Fibroblast of lung (primary cell): ENCODE results near the gene LPIN2. TPM values are rescaled to one million over a fixed set of nuclear protein-coding genes. Genes with fewer than 3 reads are reported as not detected.

ENCODE experiments used
- DNase-seq, 2 donors: peaks; one replicate each; pipeline versions ENCODE4 v3.0.0 to v3.0.0-alpha.2; 2010; ENCODE audit warnings: low read depth in 2 of 2
- H2AFZ ChIP-seq: 2 replicates; pipeline ENCODE4 v1.5.1; 2012; ENCODE audit warnings: low read length, control low read depth, inconsistent platforms
- H3K27ac ChIP-seq: 2 replicates; pipeline ENCODE4 v1.5.1; 2011; ENCODE audit warnings: low read length, control low read depth; ENCODE audit not compliant: insufficient read depth
- H3K27me3 ChIP-seq: 2 replicates; pipeline ENCODE4 v1.5.1; 2011; ENCODE audit warnings: mild to moderate bottlenecking, low read length; ENCODE audit not compliant: control insufficient read depth, insufficient read depth
- H3K36me3 ChIP-seq: 2 replicates; pipeline ENCODE4 v1.5.1; 2011; ENCODE audit warnings: low read length; ENCODE audit not compliant: control insufficient read depth, insufficient read depth
- H3K4me1 ChIP-seq: 2 replicates; pipeline ENCODE4 v1.5.1; 2011; ENCODE audit warnings: low read length; ENCODE audit not compliant: control insufficient read depth, insufficient read depth; ENCODE audit errors: extremely low read depth
- H3K4me2 ChIP-seq: 2 replicates; pipeline ENCODE4 v1.5.1; 2011; ENCODE audit warnings: low read length, control low read depth; ENCODE audit not compliant: insufficient read depth; ENCODE audit errors: extremely low read depth
- H3K4me3 ChIP-seq, 4 experiments: fragments of 200-600 bp in 1 of 4; sonication (generic) in 1 of 4; replicated peaks in 1 of 4; 2 replicates each; pipeline ENCODE4 v1.5.1; 2011 to 2016; ENCODE audit warnings: low read length in 4 of 4, low read depth in 3 of 4, mild to moderate bottlenecking in 3 of 4, control low read depth in 2 of 4, inconsistent platforms in 1 of 4, mixed read lengths in 1 of 4; ENCODE audit not compliant: insufficient read depth in 1 of 4; ENCODE audit errors: control extremely low read depth in 1 of 4
- H3K79me2 ChIP-seq: 2 replicates; pipeline ENCODE4 v1.5.1; 2012; ENCODE audit warnings: mild to moderate bottlenecking, low read length, inconsistent platforms; ENCODE audit not compliant: control insufficient read depth, insufficient read depth
- H3K9ac ChIP-seq: 2 replicates; pipeline ENCODE4 v1.5.1; 2011; ENCODE audit warnings: mild to moderate bottlenecking, low read length, control low read depth; ENCODE audit not compliant: insufficient read depth
- H3K9me3 ChIP-seq: 2 replicates; pipeline ENCODE4 v1.5.1; 2012; ENCODE audit warnings: low read depth, low read length; ENCODE audit not compliant: control insufficient read depth, insufficient read depth
- H4K20me1 ChIP-seq: 2 replicates; pipeline ENCODE4 v1.5.1; 2011; ENCODE audit warnings: low read length; ENCODE audit not compliant: control insufficient read depth, insufficient read depth; ENCODE audit errors: extremely low read depth
- EZH2 ChIP-seq: IDR thresholded peaks from 2 replicates; pipeline ENCODE4 v1.5.1; 2012; ENCODE audit warnings: low read length, control low read depth, mild to moderate bottlenecking; ENCODE audit errors: missing control alignments
- polyA plus RNA-seq, 2 donors: library from polyadenylated mRNA; depleted of rRNA in 1 of 2; stranded (reverse) in 1 of 2; unstranded in 1 of 2; fragments of >200 nt; gene quantifications; 2 replicates each; pipeline ENCODE4 v1.2.1, GENCODE V29; 2011 to 2012; ENCODE audit warnings: missing spikeins in 1 of 2
- total RNA-seq: library from RNA; depleted of rRNA; stranded (reverse); fragments of >200 nt; gene quantifications from 2 replicates; pipeline ENCODE4 v1.2.1, GENCODE V29; 2014
- TF ChIP-seq, protein P1 (sequence below), 2 donors: IDR thresholded peaks in 1 of 2; conservative IDR thresholded peaks in 1 of 2; 1 replicate in 1 of 2; 2 replicates in 1 of 2; pipeline ENCODE4 v1.5.1; 2011 to 2012; ENCODE audit warnings: low read length in 2 of 2, control low read depth in 1 of 2, inconsistent platforms in 1 of 2, low read depth in 1 of 2, mild to moderate bottlenecking in 1 of 2

LPIN2 gene
- total and polyA plus RNA-seq, 2 donors (not counting 1 experiment from before 2014, with no cell fraction given) = 51.0 to 58.1 TPM

GRCh38 chr18:2971741-2972552, 41.0 kb downstream of the LPIN2 start:
- Histone ChIP-seq H3K36me3 (no peaks in the 10 kb centered on the region), H3K9ac (peak overlapping the region; percentile 1), H2AFZ (no peak overlapping the region), H3K4me3 (no peak overlapping the region), H3K9me3 (no peaks in the 10 kb centered on the region), H3K4me1 (peaks cover 7% of the 10 kb centered on the region), H4K20me1 (no peaks in the 10 kb centered on the region), H3K79me2 (peaks cover 92% of the 10 kb centered on the region), H3K27me3 (no peaks in the 10 kb centered on the region), H3K27ac (peak overlapping the region; percentile 11), H3K4me2 (peak overlapping the region; percentile 28)
- DNase-seq = no peak
- TF ChIP-seq, protein P1, sequence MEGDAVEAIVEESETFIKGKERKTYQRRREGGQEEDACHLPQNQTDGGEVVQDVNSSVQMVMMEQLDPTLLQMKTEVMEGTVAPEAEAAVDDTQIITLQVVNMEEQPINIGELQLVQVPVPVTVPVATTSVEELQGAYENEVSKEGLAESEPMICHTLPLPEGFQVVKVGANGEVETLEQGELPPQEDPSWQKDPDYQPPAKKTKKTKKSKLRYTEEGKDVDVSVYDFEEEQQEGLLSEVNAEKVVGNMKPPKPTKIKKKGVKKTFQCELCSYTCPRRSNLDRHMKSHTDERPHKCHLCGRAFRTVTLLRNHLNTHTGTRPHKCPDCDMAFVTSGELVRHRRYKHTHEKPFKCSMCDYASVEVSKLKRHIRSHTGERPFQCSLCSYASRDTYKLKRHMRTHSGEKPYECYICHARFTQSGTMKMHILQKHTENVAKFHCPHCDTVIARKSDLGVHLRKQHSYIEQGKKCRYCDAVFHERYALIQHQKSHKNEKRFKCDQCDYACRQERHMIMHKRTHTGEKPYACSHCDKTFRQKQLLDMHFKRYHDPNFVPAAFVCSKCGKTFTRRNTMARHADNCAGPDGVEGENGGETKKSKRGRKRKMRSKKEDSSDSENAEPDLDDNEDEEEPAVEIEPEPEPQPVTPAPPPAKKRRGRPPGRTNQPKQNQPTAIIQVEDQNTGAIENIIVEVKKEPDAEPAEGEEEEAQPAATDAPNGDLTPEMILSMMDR (conservative IDR thresholded peaks at IDR 0.05 in 1 of 2, IDR thresholded peaks at IDR 0.05 in 1 of 2; ENCODE audit: low read depth in 1 of 2, low read length in 2 of 2) = no peak
- no peak for TF ChIP-seq EZH2

DNA sequence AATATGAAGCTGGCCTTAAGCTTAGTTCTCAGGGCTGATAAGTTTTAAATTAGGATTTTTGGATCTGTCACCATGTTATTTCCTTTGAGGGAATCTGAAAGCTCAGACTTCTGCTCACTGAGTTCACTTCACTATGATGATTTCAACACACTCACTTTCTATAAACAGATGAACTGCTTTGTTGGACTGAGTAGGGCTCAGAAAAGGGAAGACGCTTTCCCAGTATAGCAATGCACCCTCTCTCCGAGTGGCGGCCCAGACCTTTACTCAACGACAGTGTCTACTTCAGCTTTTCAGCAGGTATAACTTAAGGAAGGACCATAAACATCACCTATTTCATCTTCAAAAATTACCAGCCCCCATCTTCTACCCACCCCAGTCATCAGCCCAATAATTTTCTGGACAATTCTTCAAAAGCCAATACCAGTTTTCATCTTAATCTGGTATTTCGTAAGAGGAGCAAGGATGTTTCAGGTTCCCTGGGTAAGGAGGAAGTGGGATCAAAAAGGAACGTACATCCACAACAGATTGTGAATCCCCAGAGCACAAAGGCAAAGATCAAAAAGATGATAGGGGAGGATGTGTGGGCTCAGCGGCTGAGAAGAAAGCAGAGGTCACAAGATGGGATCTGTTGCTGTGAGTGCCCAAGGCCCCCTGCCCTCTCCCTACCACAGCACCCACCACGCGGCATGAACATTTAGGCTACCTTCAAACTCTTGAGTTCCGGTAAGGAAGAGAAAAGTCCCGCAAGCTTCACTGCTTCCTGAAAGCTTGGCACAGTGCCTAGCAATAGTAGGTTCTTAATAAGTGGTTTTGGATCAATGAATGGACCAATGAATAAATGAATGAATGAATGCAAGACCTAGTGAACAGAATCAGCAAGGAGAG, 41.9 kb downstream of the LPIN2 start:
- H3K4me2 ChIP-seq = peak overlapping the region; percentile 17
- H2AFZ ChIP-seq = no peak overlapping the region
- no peaks in the 10 kb centered on the region for H4K20me1 ChIP-seq
- peaks cover 7% of the 10 kb centered on the region for H3K4me1 ChIP-seq
- no peak for TF ChIP-seq EZH2
- TF ChIP-seq, protein P1 (conservative IDR thresholded peaks at IDR 0.05 in 1 of 2, IDR thresholded peaks at IDR 0.05 in 1 of 2; ENCODE audit: low read depth in 1 of 2, low read length in 2 of 2) = no peak
- H3K27me3 ChIP-seq = no peaks in the 10 kb centered on the region
- peaks cover 91% of the 10 kb centered on the region for H3K79me2 ChIP-seq
- H3K9me3 ChIP-seq = no peaks in the 10 kb centered on the region
- no peak for DNase-seq
- no peak overlapping the region for H3K9ac ChIP-seq
- H3K4me3 ChIP-seq = no peak overlapping the region
- no peaks in the 10 kb centered on the region for H3K36me3 ChIP-seq
- peak overlapping the region; percentile 26 for H3K27ac ChIP-seq

DNA sequence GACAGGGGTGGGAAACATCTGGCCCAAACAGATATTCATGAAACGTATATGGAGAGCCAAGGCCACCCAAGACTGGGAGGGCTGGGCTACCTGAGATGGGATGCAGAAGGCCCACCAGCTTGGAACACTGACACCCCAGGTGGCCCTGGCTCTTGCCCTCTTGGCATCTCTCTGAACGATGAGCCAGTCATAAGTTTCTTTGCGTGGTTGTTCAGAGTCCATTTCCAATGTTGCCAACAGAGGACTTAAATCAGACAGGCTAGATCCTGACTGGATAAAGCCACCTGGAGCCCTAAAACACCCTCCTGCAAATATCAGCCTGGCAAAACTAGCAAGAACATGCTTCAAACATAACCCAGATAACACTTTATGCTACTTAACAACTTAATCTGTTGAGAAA, 42.6 kb downstream of the LPIN2 start:
- no peak overlapping the region for H2AFZ ChIP-seq
- H3K9ac ChIP-seq = no peak overlapping the region
- H3K9me3 ChIP-seq = no peaks in the 10 kb centered on the region
- H3K36me3 ChIP-seq = no peaks in the 10 kb centered on the region
- H3K4me1 ChIP-seq = peaks cover 7% of the 10 kb centered on the region
- TF ChIP-seq EZH2 = no peak
- TF ChIP-seq, protein P1 (conservative IDR thresholded peaks at IDR 0.05 in 1 of 2, IDR thresholded peaks at IDR 0.05 in 1 of 2; ENCODE audit: low read depth in 1 of 2, low read length in 2 of 2) = no peak
- no peak overlapping the region for H3K27ac ChIP-seq
- no peaks in the 10 kb centered on the region for H3K27me3 ChIP-seq
- H3K79me2 ChIP-seq = peaks cover 87% of the 10 kb centered on the region
- no peak overlapping the region for H3K4me3 ChIP-seq
- H4K20me1 ChIP-seq = no peaks in the 10 kb centered on the region
- DNase-seq = no peak
- no peak overlapping the region for H3K4me2 ChIP-seq
